ENCODE data around the gene AKR1E2.
"Not testable (repeated sequence)": the region's sequence is repeated elsewhere in the genome, so short reads cannot be mapped to it uniquely, and the experiment has no call there.

The AKR1E2 gene

GRCh38 chr10:4802711-4803487, 23.1 kb upstream of the AKR1E2 start:
- Histone ChIP-seq H3K36me3 (ENCODE audit: control insufficient read depth, insufficient read depth, low read length) (no peaks in the 10 kb centered on the region), H3K4me3 (ENCODE audit: low read length) (no peak overlapping the region), H3K4me1 (ENCODE audit: control insufficient read depth, insufficient read depth, low read length) (no peaks in the 10 kb centered on the region), H3K9ac (ENCODE audit: low read length) (no peak overlapping the region), H3K9me3 (ENCODE audit: control insufficient read depth, low read length) (no peaks in the 10 kb centered on the region), H3K27me3 (ENCODE audit: control insufficient read depth, insufficient read depth, low read length) (no peaks in the 10 kb centered on the region)

GRCh38 chr10:4803822-4804221, 22.2 kb upstream of the AKR1E2 start:
- no peaks in the 10 kb centered on the region for H3K27me3 ChIP-seq (ENCODE audit: control insufficient read depth, insufficient read depth, low read length)
- no peaks in the 10 kb centered on the region for H3K36me3 ChIP-seq (ENCODE audit: control insufficient read depth, insufficient read depth, low read length)

GRCh38 chr10:4804465-4804864, 21.5 kb upstream of the AKR1E2 start:
- H3K4me3 ChIP-seq (ENCODE audit: low read length), result no peak overlapping the region
- H3K9ac ChIP-seq (ENCODE audit: low read length), result no peak overlapping the region
- no peaks in the 10 kb centered on the region for H3K9me3 ChIP-seq (ENCODE audit: control insufficient read depth, low read length)
- H3K36me3 ChIP-seq (ENCODE audit: control insufficient read depth, insufficient read depth, low read length), result no peaks in the 10 kb centered on the region
- H3K27me3 ChIP-seq (ENCODE audit: control insufficient read depth, insufficient read depth, low read length), result no peaks in the 10 kb centered on the region
- no peaks in the 10 kb centered on the region for H3K4me1 ChIP-seq (ENCODE audit: control insufficient read depth, insufficient read depth, low read length)

More at GRCh38 chr10:4803822-4804221, 22.2 kb upstream of the AKR1E2 start:
- no peak overlapping the region for H3K9ac ChIP-seq (ENCODE audit: low read length)
- H3K4me3 ChIP-seq (ENCODE audit: low read length), result no peak overlapping the region
- no peaks in the 10 kb centered on the region for H3K9me3 ChIP-seq (ENCODE audit: control insufficient read depth, low read length)
- no peaks in the 10 kb centered on the region for H3K4me1 ChIP-seq (ENCODE audit: control insufficient read depth, insufficient read depth, low read length)

GRCh38 chr10:4806534-4806933, 19.5 kb upstream of the AKR1E2 start:
- no peaks in the 10 kb centered on the region for H3K4me1 ChIP-seq (ENCODE audit: control insufficient read depth, insufficient read depth, low read length)
- no peaks in the 10 kb centered on the region for H3K36me3 ChIP-seq (ENCODE audit: control insufficient read depth, insufficient read depth, low read length)
- H3K9ac ChIP-seq (ENCODE audit: low read length), result no peak overlapping the region
- no peaks in the 10 kb centered on the region for H3K27me3 ChIP-seq (ENCODE audit: control insufficient read depth, insufficient read depth, low read length)
- H3K9me3 ChIP-seq (ENCODE audit: control insufficient read depth, low read length), result no peaks in the 10 kb centered on the region
- H3K4me3 ChIP-seq (ENCODE audit: low read length), result no peak overlapping the region

GRCh38 chr10:4807761-4808507, 18.1 kb upstream of the AKR1E2 start:
- Histone ChIP-seq H3K27me3 (ENCODE audit: control insufficient read depth, insufficient read depth, low read length) (no peaks in the 10 kb centered on the region), H3K9me3 (ENCODE audit: control insufficient read depth, low read length) (no peaks in the 10 kb centered on the region), H3K9ac (ENCODE audit: low read length) (no peak overlapping the region), H3K36me3 (ENCODE audit: control insufficient read depth, insufficient read depth, low read length) (no peaks in the 10 kb centered on the region), H3K4me1 (ENCODE audit: control insufficient read depth, insufficient read depth, low read length) (no peaks in the 10 kb centered on the region), H3K4me3 (ENCODE audit: low read length) (no peak overlapping the region)

- no peak overlapping the region for H3K4me3 ChIP-seq (ENCODE audit: low read length)
- no peaks in the 10 kb centered on the region for H3K27me3 ChIP-seq (ENCODE audit: control insufficient read depth, insufficient read depth, low read length)
- no peaks in the 10 kb centered on the region for H3K9me3 ChIP-seq (ENCODE audit: control insufficient read depth, low read length)
- H3K9ac ChIP-seq (ENCODE audit: low read length), result no peak overlapping the region
- no peaks in the 10 kb centered on the region for H3K4me1 ChIP-seq (ENCODE audit: control insufficient read depth, insufficient read depth, low read length)
- no peaks in the 10 kb centered on the region for H3K36me3 ChIP-seq (ENCODE audit: control insufficient read depth, insufficient read depth, low read length)
Observed at GRCh38 chr10:4809156-4809555, 16.9 kb upstream of the AKR1E2 start.

- peaks cover 3% of the 10 kb centered on the region for H3K4me1 ChIP-seq (ENCODE audit: control insufficient read depth, insufficient read depth, low read length)
- H3K9me3 ChIP-seq (ENCODE audit: control insufficient read depth, low read length), result no peaks in the 10 kb centered on the region
- H3K27me3 ChIP-seq (ENCODE audit: control insufficient read depth, insufficient read depth, low read length), result no peaks in the 10 kb centered on the region
- no peak overlapping the region for H3K9ac ChIP-seq (ENCODE audit: low read length)
- H3K36me3 ChIP-seq (ENCODE audit: control insufficient read depth, insufficient read depth, low read length), result no peaks in the 10 kb centered on the region
- H3K4me3 ChIP-seq (ENCODE audit: low read length), result no peak overlapping the region
Observed at GRCh38 chr10:4810092-4810491, 15.9 kb upstream of the AKR1E2 start.

GRCh38 chr10:4812046-4812445, 14.0 kb upstream of the AKR1E2 start:
- no peaks in the 10 kb centered on the region for H3K36me3 ChIP-seq (ENCODE audit: control insufficient read depth, insufficient read depth, low read length)
- H3K9ac ChIP-seq (ENCODE audit: low read length), result no peak overlapping the region
- H3K9me3 ChIP-seq (ENCODE audit: control insufficient read depth, low read length), result no peaks in the 10 kb centered on the region
- H3K4me1 ChIP-seq (ENCODE audit: control insufficient read depth, insufficient read depth, low read length), result peaks cover 3% of the 10 kb centered on the region
- no peaks in the 10 kb centered on the region for H3K27me3 ChIP-seq (ENCODE audit: control insufficient read depth, insufficient read depth, low read length)
- H3K4me3 ChIP-seq (ENCODE audit: low read length), result no peak overlapping the region

- no peaks in the 10 kb centered on the region for H3K9me3 ChIP-seq (ENCODE audit: control insufficient read depth, low read length)
- H3K4me1 ChIP-seq (ENCODE audit: control insufficient read depth, insufficient read depth, low read length), result peaks cover 3% of the 10 kb centered on the region
- H3K36me3 ChIP-seq (ENCODE audit: control insufficient read depth, insufficient read depth, low read length), result no peaks in the 10 kb centered on the region
- H3K27me3 ChIP-seq (ENCODE audit: control insufficient read depth, insufficient read depth, low read length), result no peaks in the 10 kb centered on the region
- no peak overlapping the region for H3K4me3 ChIP-seq (ENCODE audit: low read length)
- H3K9ac ChIP-seq (ENCODE audit: low read length), result no peak overlapping the region
Observed at GRCh38 chr10:4813023-4813422, 13.0 kb upstream of the AKR1E2 start.

GRCh38 chr10:4813496-4813895, 12.5 kb upstream of the AKR1E2 start:
- Histone ChIP-seq H3K4me1 (ENCODE audit: control insufficient read depth, insufficient read depth, low read length) (peaks cover 3% of the 10 kb centered on the region), H3K27me3 (ENCODE audit: control insufficient read depth, insufficient read depth, low read length) (no peaks in the 10 kb centered on the region), H3K9me3 (ENCODE audit: control insufficient read depth, low read length) (no peaks in the 10 kb centered on the region), H3K36me3 (ENCODE audit: control insufficient read depth, insufficient read depth, low read length) (no peaks in the 10 kb centered on the region), H3K9ac (ENCODE audit: low read length) (no peak overlapping the region), H3K4me3 (ENCODE audit: low read length) (no peak overlapping the region)

- H3K9ac ChIP-seq (ENCODE audit: low read length); H3K4me3 ChIP-seq (ENCODE audit: low read length); H3K27me3 ChIP-seq (ENCODE audit: control insufficient read depth, insufficient read depth, low read length); H3K4me1 ChIP-seq (ENCODE audit: control insufficient read depth, insufficient read depth, low read length); H3K36me3 ChIP-seq (ENCODE audit: control insufficient read depth, insufficient read depth, low read length); H3K9me3 ChIP-seq (ENCODE audit: control insufficient read depth, low read length): not testable (repeated sequence)
Observed at GRCh38 chr10:4815646-4816180, 10.3 kb upstream of the AKR1E2 start.

GRCh38 chr10:4816966-4817365, 9.0 kb upstream of the AKR1E2 start:
- Histone ChIP-seq H3K9me3 (ENCODE audit: control insufficient read depth, low read length) (no peaks in the 10 kb centered on the region), H3K4me1 (ENCODE audit: control insufficient read depth, insufficient read depth, low read length) (peaks cover 3% of the 10 kb centered on the region), H3K4me3 (ENCODE audit: low read length) (no peak overlapping the region), H3K9ac (ENCODE audit: low read length) (no peak overlapping the region), H3K27me3 (ENCODE audit: control insufficient read depth, insufficient read depth, low read length) (no peaks in the 10 kb centered on the region), H3K36me3 (ENCODE audit: control insufficient read depth, insufficient read depth, low read length) (no peaks in the 10 kb centered on the region)

Measured in mucosa of stomach (tissue), 1 donor.